ENCODE measurements around the gene CCDC102A.

Gene CCDC102A

GRCh38 chr16:57476546-57477410 is 59.6 kb downstream of the CCDC102A start:
- CTCF ChIA-PET: interaction anchor here (0.7 to 1.1 kb wide), 3 partner anchors 21 to 43 kb away, joined by 3 to 4 read pairs (median 3); no protein-coding TSS in a partner anchor
- no peak overlapping the region for H3K4me3 ChIP-seq (ENCODE audit: low read depth, low read length)
- no peaks in the 10 kb centered on the region for H3K4me1 ChIP-seq (ENCODE audit: control insufficient read depth, insufficient read depth, low read length)
- POLR2A ChIA-PET: interaction anchor here (1.8 kb wide), 1 partner anchor 14 kb away, joined by 6 read pairs; the partner anchor contains the start of gene POLR2C
- H3K36me3 ChIP-seq (ENCODE audit: control insufficient read depth in 2 of 2, insufficient read depth in 1 of 2, low read length in 2 of 2): peaks cover 0 to 34% of the 10 kb centered on the region in 2 experiments; a peak in 1 of 3 replicates
- H3K27ac ChIP-seq (ENCODE audit: extremely low read depth, low read depth, low read length): no peak overlapping the region
- TF ChIP-seq TRIM28 (IDR thresholded peaks at IDR 0.05; ENCODE audit: borderline replicate concordance, low read length) (no peak), SP3 (tag by site-specific recombination; IDR thresholded peaks at IDR 0.05) (peak; percentile 11; the same call in 1 of the 2 replicates), ZNF341 (tag by site-specific recombination; IDR thresholded peaks at IDR 0.05; ENCODE audit: low read depth) (no peak), ZBTB1 (tag by site-specific recombination; IDR thresholded peaks at IDR 0.05) (no peak), SALL2 (tag by site-specific recombination; IDR thresholded peaks at IDR 0.05; ENCODE audit: borderline replicate concordance) (no peak), ZNF488 (tag by site-specific recombination; IDR thresholded peaks at IDR 0.05) (no peak), ZNF394 (tag by site-specific recombination; IDR thresholded peaks at IDR 0.05; ENCODE audit: borderline replicate concordance) (no peak)
- no peaks in the 10 kb centered on the region for H3K9me3 ChIP-seq (ENCODE audit: control insufficient read depth, insufficient read depth, low read depth, low read length)

- Histone ChIP-seq H3K36me3 (ENCODE audit: control insufficient read depth in 2 of 2, insufficient read depth in 1 of 2, low read length in 2 of 2) (peaks cover 0 to 43% of the 10 kb centered on the region in 2 experiments; a peak in 1 of 3 replicates), H3K4me1 (ENCODE audit: control insufficient read depth, insufficient read depth, low read length) (no peaks in the 10 kb centered on the region), H3K27ac (ENCODE audit: extremely low read depth, low read depth, low read length) (no peak overlapping the region), H3K9me3 (ENCODE audit: control insufficient read depth, insufficient read depth, low read depth, low read length) (no peaks in the 10 kb centered on the region), H3K4me3 (ENCODE audit: low read depth, low read length) (no peak overlapping the region)
- CTCF ChIA-PET: interaction anchor here (0.6 to 4.2 kb wide), 5 partner anchors 14 to 738 kb away, joined by 3 to 24 read pairs (median 6); partner anchors contain the start of gene POLR2C
- POLR2A ChIA-PET: interaction anchor here (1.8 kb wide), 1 partner anchor 13 kb away, joined by 6 read pairs; the partner anchor contains the start of gene POLR2C
- TF ChIP-seq ZNF174 (tag by site-specific recombination; IDR thresholded peaks at IDR 0.05): no peak
- TF ChIP-seq FEZF1 (tag by site-specific recombination; IDR thresholded peaks at IDR 0.05): no peak
- TF ChIP-seq ZNF521 (tag by site-specific recombination; IDR thresholded peaks at IDR 0.05): no peak
- no peak for TF ChIP-seq ZNF394 (tag by site-specific recombination; IDR thresholded peaks at IDR 0.05; ENCODE audit: borderline replicate concordance)
- no peak for TF ChIP-seq ZNF138 (tag by site-specific recombination; IDR thresholded peaks at IDR 0.05; ENCODE audit: borderline replicate concordance)
- no peak for TF ChIP-seq ZNF585B (tag by site-specific recombination; IDR thresholded peaks at IDR 0.05)
- TF ChIP-seq ZNF24 (tag by site-specific recombination; IDR thresholded peaks at IDR 0.05): no peak
- TF ChIP-seq SCRT2 (tag by site-specific recombination; IDR thresholded peaks at IDR 0.05): peak; percentile 71
- TF ChIP-seq AEBP2 (tag by site-specific recombination; IDR thresholded peaks at IDR 0.05; ENCODE audit: borderline replicate concordance): no peak
- TF ChIP-seq ZNF211 (tag by site-specific recombination; IDR thresholded peaks at IDR 0.05; ENCODE audit: low read depth): no peak
- no peak for TF ChIP-seq ZNF629 (tag by site-specific recombination; IDR thresholded peaks at IDR 0.05)
- no peak for TF ChIP-seq ZNF530 (tag by site-specific recombination; IDR thresholded peaks at IDR 0.05; ENCODE audit: low read depth)
- TF ChIP-seq ZXDB (tag by site-specific recombination; IDR thresholded peaks at IDR 0.05): no peak
- peak; percentile 54 for TF ChIP-seq SP2 (tag by site-specific recombination; IDR thresholded peaks at IDR 0.05)
- TF ChIP-seq REPIN1 (tag by site-specific recombination; IDR thresholded peaks at IDR 0.05; ENCODE audit: low read depth): no peak
- no peak for TF ChIP-seq ZBTB49 (tag by site-specific recombination; IDR thresholded peaks at IDR 0.05; ENCODE audit: low read depth)
- TF ChIP-seq ZNF169 (tag by site-specific recombination; IDR thresholded peaks at IDR 0.05): peak; percentile 98
- no peak for TF ChIP-seq KLF7 (tag by site-specific recombination; IDR thresholded peaks at IDR 0.05; ENCODE audit: borderline replicate concordance)
- TF ChIP-seq ZNF112 (tag by site-specific recombination; IDR thresholded peaks at IDR 0.05): no peak
- peak; percentile 84 for TF ChIP-seq GLIS1 (tag by site-specific recombination; IDR thresholded peaks at IDR 0.05)
Measured at GRCh38 chr16:57475711-57476339, 60.5 kb downstream of the CCDC102A start.

Measured in HEK293 (cell line).